HCT116 (cell line): ENCODE results near the gene BEND7. TPM values are rescaled to one million over a fixed set of nuclear protein-coding genes. Genes with fewer than 3 reads are reported as not detected.

ENCODE experiments used
- ATAC-seq: fragments of 200-7000 bp; cut with Tn5 transposase; 2 replicates; pipeline ENCODE4 v1.9.1; 2020; ENCODE audit warnings: mild to moderate bottlenecking, moderate library complexity
- BruUV-seq: library from RNA; stranded (reverse); fragments of 400-500 nt; replicated peaks from 2 replicates; lab custom pipeline; 2021; lab: Mats Ljungman, UMichigan
- CTCF ChIA-PET: fragments of 300-600 bp; sonication (Branson Sonifier 250); formaldehyde crosslinking; loops from one replicate; lab custom pipeline; 2021; ENCODE audit warnings: antibody characterized with exemption; lab: Charles Lee
- POLR2A ChIA-PET: fragments of 300-600, 350-600 bp; sonication (Branson Sonifier 250); formaldehyde crosslinking; loops from one replicate; lab custom pipeline; 2021; ENCODE audit warnings: antibody characterized with exemption; lab: Charles Lee
- RAD21 ChIA-PET, 2 experiments: fragments of 300-600 bp; sonication (Branson Sonifier 250); formaldehyde crosslinking; loops; one replicate each; lab custom pipeline; 2023; ENCODE audit warnings: low total read pairs in 2 of 2; ENCODE audit not compliant: uncharacterized antibody in 2 of 2, unreplicated experiment in 2 of 2, low non-redundant PET in 1 of 2; lab: Charles Lee
- DNase-seq: peaks from one replicate; pipeline ENCODE4 v3.0.0-alpha.2; 2010; ENCODE audit warnings: low read depth, low spot score
- H2AFZ ChIP-seq: fragments of 200-600 bp; shearing (Covaris generic), sonication (generic); 2 replicates; pipeline ENCODE4 v1.6.1; 2017; ENCODE audit warnings: low read depth, mixed run types, mixed read lengths, antibody characterized with exemption, low read length; ENCODE audit not compliant: poor library complexity, severe bottlenecking
- H3K27ac ChIP-seq: 2 replicates; pipeline ENCODE4 v1.5.1; 2012; ENCODE audit warnings: low read depth, low read length
- H3K27me3 ChIP-seq: fragments of 200-600 bp; sonication (generic); 2 replicates; pipeline ENCODE4 v1.6.1; 2016; ENCODE audit warnings: mixed run types, low read length, mixed read lengths; ENCODE audit not compliant: insufficient read depth
- H3K36me3 ChIP-seq, 2 experiments: fragments of 200-500 bp in 1 of 2; fragments of 200-600 bp in 1 of 2; sonication (Bioruptor generic) in 1 of 2; sonication (generic) in 1 of 2; 2 replicates each; pipeline versions ENCODE4 v1.5.1 to v1.6.1; 2014 to 2016; ENCODE audit warnings: low read length in 2 of 2, inconsistent platforms in 1 of 2, mixed read lengths in 1 of 2, mixed run types in 1 of 2; ENCODE audit not compliant: insufficient read depth in 2 of 2, control insufficient read depth in 1 of 2
- H3K4me1 ChIP-seq, 2 experiments: fragments of 200-600 bp in 1 of 2; sonication (generic) in 1 of 2; 2 replicates each; pipeline versions ENCODE4 v1.5.1 to v1.6.1; 2012 to 2017; ENCODE audit warnings: low read length in 2 of 2, inconsistent platforms in 1 of 2, mild to moderate bottlenecking in 1 of 2, mixed read lengths in 1 of 2, mixed run types in 1 of 2, moderate library complexity in 1 of 2; ENCODE audit not compliant: insufficient read depth in 2 of 2, control insufficient read depth in 1 of 2
- H3K4me2 ChIP-seq: fragments of 200-600 bp; sonication (generic); 2 replicates; pipeline ENCODE4 v1.6.1; 2017; ENCODE audit warnings: mixed run types, low read length, mixed read lengths
- H3K4me3 ChIP-seq, 2 experiments: fragments of 200-600 bp in 1 of 2; sonication (generic) in 1 of 2; replicated peaks in 1 of 2; 2 replicates each; pipeline ENCODE4 v1.5.1; 2011 to 2016; ENCODE audit warnings: low read length in 2 of 2, control low read depth in 1 of 2, low read depth in 1 of 2, mild to moderate bottlenecking in 1 of 2, mixed read lengths in 1 of 2, mixed run types in 1 of 2
- H3K79me2 ChIP-seq: fragments of 200-600 bp; sonication (generic); 2 replicates; pipeline ENCODE4 v1.6.1; 2017; ENCODE audit warnings: mild to moderate bottlenecking, mixed run types, low read length, moderate library complexity, mixed read lengths; ENCODE audit not compliant: insufficient read depth
- H3K9ac ChIP-seq: fragments of 200-600 bp; sonication (generic); 2 replicates; pipeline ENCODE4 v1.6.1; 2016; ENCODE audit warnings: low read length, mixed read lengths
- H3K9me2 ChIP-seq: fragments of 200-600 bp; sonication (generic), shearing (Covaris generic); 2 replicates; pipeline ENCODE4 v1.6.1; 2017; ENCODE audit warnings: mixed run types, mild to moderate bottlenecking, moderate library complexity; ENCODE audit not compliant: insufficient read depth
- H3K9me3 ChIP-seq, 2 experiments: fragments of 200-500 bp in 1 of 2; fragments of 200-600 bp in 1 of 2; sonication (Bioruptor generic) in 1 of 2; sonication (generic) in 1 of 2; 2 replicates each; pipeline ENCODE4 v1.6.1; 2014 to 2017; ENCODE audit warnings: low read length in 2 of 2, mixed read lengths in 2 of 2, inconsistent platforms in 1 of 2, low read depth in 1 of 2, mild to moderate bottlenecking in 1 of 2, mixed run types in 1 of 2, moderate library complexity in 1 of 2; ENCODE audit not compliant: control insufficient read depth in 1 of 2, insufficient read depth in 1 of 2
- H4K20me1 ChIP-seq: fragments of 200-600 bp; sonication (generic), shearing (Covaris generic); 2 replicates; pipeline ENCODE4 v1.6.1; 2017; ENCODE audit warnings: mixed run types, mild to moderate bottlenecking, moderate library complexity; ENCODE audit not compliant: insufficient read depth
- CBX3 ChIP-seq: IDR thresholded peaks from 2 replicates; pipeline ENCODE4 v1.6.1; 2012; ENCODE audit warnings: low read depth
- CTCF ChIP-seq, 3 experiments: fragments of 200-600 bp in 1 of 3; sonication (generic) in 1 of 3; IDR thresholded peaks in 2 of 3; conservative IDR thresholded peaks in 1 of 3; 2 replicates each; pipeline ENCODE4 v1.5.1; 2012 to 2017; ENCODE audit warnings: low read depth in 2 of 3, low read length in 2 of 3, antibody characterized with exemption in 1 of 3, borderline replicate concordance in 1 of 3, control low read depth in 1 of 3, mild to moderate bottlenecking in 1 of 3, mixed read lengths in 1 of 3, mixed run types in 1 of 3, moderate library complexity in 1 of 3; ENCODE audit not compliant: insufficient read depth in 1 of 3
- EGR1 ChIP-seq: IDR thresholded peaks from 2 replicates; pipeline ENCODE4 v1.6.1; 2012; ENCODE audit warnings: low read depth
- EZH2 ChIP-seq: fragments of 200-600 bp; sonication (generic); IDR thresholded peaks from 2 replicates; pipeline ENCODE4 v1.6.1; 2017; ENCODE audit warnings: antibody characterized with exemption, mixed run types
- EZH2phosphoT487 ChIP-seq: fragments of 200-600 bp; IDR thresholded peaks from 2 replicates; pipeline ENCODE4 v1.6.1; 2018; ENCODE audit warnings: antibody characterized with exemption, borderline replicate concordance
- MAX ChIP-seq: IDR thresholded peaks from 2 replicates; pipeline ENCODE4 v1.6.1; 2012
- POLR2A ChIP-seq: IDR thresholded peaks from 2 replicates; pipeline ENCODE4 v1.7.0; 2011; ENCODE audit warnings: borderline replicate concordance; ENCODE audit not compliant: insufficient read depth, insufficient read length; ENCODE audit errors: extremely low read depth
- RAD21 ChIP-seq: IDR thresholded peaks from 2 replicates; pipeline ENCODE4 v1.6.1; 2012; ENCODE audit warnings: low read depth, mild to moderate bottlenecking
- SP1 ChIP-seq: IDR thresholded peaks from 2 replicates; pipeline ENCODE4 v1.6.1; 2012; ENCODE audit warnings: low read depth
- SRF ChIP-seq: IDR thresholded peaks from 2 replicates; pipeline ENCODE4 v1.6.1; 2012; ENCODE audit warnings: low read depth
- TCF7L2 ChIP-seq: IDR thresholded peaks from 2 replicates; pipeline ENCODE4 v1.7.0; 2011; ENCODE audit warnings: borderline replicate concordance, inconsistent platforms; ENCODE audit not compliant: insufficient read depth, insufficient read length; ENCODE audit errors: extremely low read depth
- YY1 ChIP-seq: IDR thresholded peaks from 2 replicates; pipeline ENCODE4 v1.6.1; 2011; ENCODE audit warnings: low read length, low read depth, moderate library complexity, mild to moderate bottlenecking; ENCODE audit not compliant: insufficient replicate concordance; ENCODE audit errors: extremely low read depth
- ZBTB33 ChIP-seq: IDR thresholded peaks from 2 replicates; pipeline ENCODE4 v1.6.1; 2011; ENCODE audit warnings: mild to moderate bottlenecking, low read length, moderate library complexity; ENCODE audit not compliant: insufficient replicate concordance; ENCODE audit errors: extremely low read depth
- intact Hi-C: fragments of 100-400 bp; cut with micrococcal nuclease; formaldehyde crosslinking; loops from 2 replicates; pipeline ENCODE4 v1.10.0; 2022
- total RNA-seq: library from RNA; stranded (reverse); gene quantifications from one replicate; pipeline ENCODE4 v1.2.1, GENCODE V29; 2021; ENCODE audit not compliant: unreplicated experiment

Gene BEND7
- total RNA-seq, 1 experiment from 2014 or later: 13.8 TPM

- H3K79me2 ChIP-seq: no peaks in the 10 kb centered on the region
- no peaks in the 10 kb centered on the region for H3K27me3 ChIP-seq
- H3K4me2 ChIP-seq: no peak overlapping the region
- H3K9me3 ChIP-seq: no peaks in the 10 kb centered on the region
- POLR2A ChIA-PET: no interaction called here
- intact Hi-C loops: no loop called here
- no peaks in the 10 kb centered on the region for H4K20me1 ChIP-seq
- TF ChIP-seq SP1: no peak
- no peak for TF ChIP-seq MAX
- TF ChIP-seq EGR1: no peak
- TF ChIP-seq, all 23 proteins: peak for 0
- no peak for DNase-seq
- Histone ChIP-seq H3K9me2 (no peaks in the 10 kb centered on the region), H3K27ac (no peak overlapping the region), H3K9ac (no peak overlapping the region), H2AFZ (no peak overlapping the region), H3K4me3 (no peak overlapping the region), H3K4me1 (peaks cover 0 to 4% of the 10 kb centered on the region in 2 experiments; a peak in 2 of 4 replicates), H3K36me3 (no peaks in the 10 kb centered on the region)
- RAD21 ChIA-PET: no interaction called here
- CTCF ChIA-PET: no interaction called here
- ATAC-seq: no peak
- no TSS peak for BruUV-seq
Measured at GRCh38 chr10:13448216-13448615, 80.6 kb downstream of the BEND7 start.

- BruUV-seq: no TSS peak
- Histone ChIP-seq H3K27ac (no peak overlapping the region), H3K27me3 (no peaks in the 10 kb centered on the region), H3K4me1 (peaks cover 0 to 4% of the 10 kb centered on the region in 2 experiments; a peak in 2 of 4 replicates), H3K9me2 (no peaks in the 10 kb centered on the region), H4K20me1 (no peaks in the 10 kb centered on the region), H2AFZ (no peak overlapping the region), H3K9me3 (no peaks in the 10 kb centered on the region), H3K4me2 (no peak overlapping the region), H3K79me2 (no peaks in the 10 kb centered on the region), H3K9ac (no peak overlapping the region), H3K4me3 (no peak overlapping the region), H3K36me3 (no peaks in the 10 kb centered on the region)
- ChIA-PET CTCF (no interaction called here), POLR2A (no interaction called here), RAD21 (no interaction called here)
- ATAC-seq (no peak), DNase-seq (no peak)
- intact Hi-C loops: no loop called here
- TF ChIP-seq RAD21: no peak
- no peak for TF ChIP-seq EZH2
- no peak for TF ChIP-seq ZBTB33
- no peak for TF ChIP-seq SRF
- no peak for TF ChIP-seq TCF7L2
- TF ChIP-seq POLR2A: no peak
- no peak for TF ChIP-seq EGR1
- TF ChIP-seq EZH2phosphoT487: no peak
- no peak for TF ChIP-seq CTCF (IDR thresholded peaks at IDR 0.05 in 2 of 3, conservative IDR thresholded peaks at IDR 0.05 in 1 of 3; ENCODE audit: borderline replicate concordance in 1 of 3, insufficient read depth in 1 of 3, low read depth in 2 of 3, low read length in 2 of 3)
- no peak for TF ChIP-seq YY1
- no peak for TF ChIP-seq CBX3
Measured at GRCh38 chr10:13445656-13446400, 83.0 kb downstream of the BEND7 start.
